B cell (primary cell): ENCODE results near the gene SMARCD1. TPM values are rescaled to one million over a fixed set of nuclear protein-coding genes. Genes with fewer than 3 reads are reported as not detected.

Experiments
- ATAC-seq: fragments of 200-7000 bp; cut with Tn5 transposase; one replicate; pipeline ENCODE4 v1.10.0; 2021; ENCODE audit warnings: low read depth, mild to moderate bottlenecking, moderate number of reproducible peaks, moderate library complexity
- CTCF ChIA-PET: fragments of 350-600 bp; sonication (Branson Sonifier 250); formaldehyde crosslinking; loops from one replicate; lab custom pipeline; 2021; ENCODE audit warnings: antibody characterized with exemption, inconsistent platforms; lab: Charles Lee
- POLR2A ChIA-PET: fragments of 350-600 bp; sonication (Branson Sonifier 250); formaldehyde crosslinking; loops from one replicate; lab custom pipeline; 2021; ENCODE audit warnings: antibody characterized with exemption; lab: Charles Lee
- DNase-seq: peaks from one replicate; pipeline ENCODE4 v3.0.0; 2013
- H2AFZ ChIP-seq: 2 replicates; pipeline ENCODE4 v1.6.1; 2012; ENCODE audit warnings: mild to moderate bottlenecking, low read depth, low read length; ENCODE audit not compliant: insufficient read depth, poor library complexity, severe bottlenecking
- H3K27ac ChIP-seq, 2 donors: 1 replicate in 1 of 2; 2 replicates in 1 of 2; pipeline ENCODE4 v1.5.1; 2012 to 2013; ENCODE audit warnings: low read length in 2 of 2, mild to moderate bottlenecking in 2 of 2, moderate library complexity in 1 of 2
- H3K27me3 ChIP-seq, 4 experiments: fragments of 200-600 bp in 1 of 4; sonication (generic) in 1 of 4; replicated peaks in 1 of 4; 1 replicate in 2 of 4; 2 replicates in 2 of 4; pipeline versions ENCODE4 v1.6.1 to v1.7.0; 2013 to 2016; ENCODE audit warnings: low read length in 3 of 4, mild to moderate bottlenecking in 2 of 4, mixed read lengths in 1 of 4, moderate library complexity in 1 of 4; ENCODE audit not compliant: insufficient read depth in 4 of 4, control insufficient read depth in 3 of 4; ENCODE audit errors: control extremely low read depth in 1 of 4
- H3K36me3 ChIP-seq, 2 experiments: replicated peaks in 1 of 2; 1 replicate in 1 of 2; 2 replicates in 1 of 2; pipeline versions ENCODE4 v1.6.1 to v1.7.1; 2013; ENCODE audit warnings: low read length in 1 of 2; ENCODE audit not compliant: insufficient read depth in 2 of 2, control insufficient read depth in 1 of 2; ENCODE audit errors: control extremely low read depth in 1 of 2, extremely low read depth in 1 of 2
- H3K4me1 ChIP-seq, 2 donors: fragments of 200-600 bp in 1 of 2; sonication (generic) in 1 of 2; 1 replicate in 1 of 2; 2 replicates in 1 of 2; pipeline versions ENCODE4 v1.5.1 to v1.6.1; 2013 to 2017; ENCODE audit warnings: low read length in 2 of 2; ENCODE audit not compliant: control insufficient read depth in 2 of 2, insufficient read depth in 2 of 2
- H3K4me2 ChIP-seq: replicated peaks from 2 replicates; pipeline ENCODE3; 2012; ENCODE audit warnings: mild to moderate bottlenecking, low read depth, low read length; ENCODE audit not compliant: poor library complexity, severe bottlenecking
- H3K4me3 ChIP-seq, 5 experiments: fragments of 200-600 bp in 1 of 5; sonication (generic) in 1 of 5; 1 replicate in 3 of 5; 2 replicates in 2 of 5; pipeline versions ENCODE4 v1.5.1 to v1.7.0; 2011 to 2016; ENCODE audit warnings: low read length in 4 of 5, mild to moderate bottlenecking in 4 of 5, low read depth in 2 of 5, control low read depth in 1 of 5, moderate library complexity in 1 of 5; ENCODE audit not compliant: insufficient read depth in 1 of 5; ENCODE audit errors: control extremely low read depth in 1 of 5, extremely low read depth in 1 of 5
- H3K79me2 ChIP-seq: fragments of 200-600 bp; sonication (generic); one replicate; pipeline ENCODE4 v1.6.0; 2016; ENCODE audit warnings: low read length; ENCODE audit not compliant: control insufficient read depth, insufficient read depth
- H3K9ac ChIP-seq: fragments of 200-600 bp; sonication (generic); 2 replicates; pipeline ENCODE4 v1.6.1; 2017; ENCODE audit warnings: mild to moderate bottlenecking, low read length, moderate library complexity
- H3K9me3 ChIP-seq, 3 donors: one replicate each; pipeline versions ENCODE4 v1.6.1 to v1.7.1; 2013; ENCODE audit warnings: low read length in 2 of 3; ENCODE audit not compliant: control insufficient read depth in 2 of 3, insufficient read depth in 1 of 3; ENCODE audit errors: control extremely low read depth in 1 of 3
- H4K20me1 ChIP-seq: 2 replicates; pipeline ENCODE4 v1.6.0; 2012; ENCODE audit warnings: mild to moderate bottlenecking, low read length; ENCODE audit not compliant: insufficient read depth, control insufficient read depth, poor library complexity, severe bottlenecking
- H3K27ac Mint-ChIP-seq: one replicate; pipeline ENCODE4 v1.8.0; 2021; ENCODE audit warnings: mixed read lengths
- H3K27me3 Mint-ChIP-seq: one replicate; pipeline ENCODE4 v1.8.0; 2021; ENCODE audit warnings: mixed read lengths
- H3K4me1 Mint-ChIP-seq: one replicate; pipeline ENCODE4 v1.8.0; 2021; ENCODE audit warnings: mixed read lengths
- H3K4me3 Mint-ChIP-seq: one replicate; pipeline ENCODE4 v1.8.0; 2021; ENCODE audit warnings: mixed read lengths
- H3K9me3 Mint-ChIP-seq: one replicate; pipeline ENCODE4 v1.8.0; 2022; ENCODE audit warnings: mixed read lengths; ENCODE audit not compliant: insufficient read depth
- EZH2 ChIP-seq: IDR thresholded peaks from 2 replicates; pipeline ENCODE4 v1.6.1; 2012; ENCODE audit warnings: borderline replicate concordance, low read depth, mild to moderate bottlenecking, moderate library complexity, low read length; ENCODE audit not compliant: insufficient read depth, poor library complexity, severe bottlenecking
- WGBS: methylation state at CpG from one replicate; pipeline ENCODE4 v1.1.5; 2013; ENCODE audit warnings: missing lambda C conversion rate; ENCODE audit not compliant: insufficient coverage; 5-methylcytosine and 5-hydroxymethylcytosine counted together
- intact Hi-C: fragments of 100-400 bp; cut with micrococcal nuclease; formaldehyde crosslinking; loops from one replicate; pipeline ENCODE4 v1.10.0; 2022
- polyA plus RNA-seq: library from polyadenylated mRNA; depleted of rRNA; stranded (reverse); fragments of >200 nt; gene quantifications from 2 replicates; pipeline ENCODE4 v1.2.3, GENCODE V29; 2012
- total RNA-seq, 2 donors: library from RNA; stranded (reverse); fragments of 120-200 nt in 1 of 2; gene quantifications; 1 replicate in 1 of 2; 2 replicates in 1 of 2; pipeline versions ENCODE4 v1.2.3 to v1.2.4, GENCODE V29; 2013 to 2022
- TF ChIP-seq, protein P1 (sequence below): fragments of 200-600 bp; IDR thresholded peaks from one replicate; pipeline ENCODE4 v1.8.0; 2022; ENCODE audit warnings: antibody characterized with exemption, mild to moderate bottlenecking

SMARCD1 gene
- total and polyA plus RNA-seq, 2 donors (not counting 1 experiment from before 2014, with no cell fraction given): 67.8 to 101 TPM

DNA sequence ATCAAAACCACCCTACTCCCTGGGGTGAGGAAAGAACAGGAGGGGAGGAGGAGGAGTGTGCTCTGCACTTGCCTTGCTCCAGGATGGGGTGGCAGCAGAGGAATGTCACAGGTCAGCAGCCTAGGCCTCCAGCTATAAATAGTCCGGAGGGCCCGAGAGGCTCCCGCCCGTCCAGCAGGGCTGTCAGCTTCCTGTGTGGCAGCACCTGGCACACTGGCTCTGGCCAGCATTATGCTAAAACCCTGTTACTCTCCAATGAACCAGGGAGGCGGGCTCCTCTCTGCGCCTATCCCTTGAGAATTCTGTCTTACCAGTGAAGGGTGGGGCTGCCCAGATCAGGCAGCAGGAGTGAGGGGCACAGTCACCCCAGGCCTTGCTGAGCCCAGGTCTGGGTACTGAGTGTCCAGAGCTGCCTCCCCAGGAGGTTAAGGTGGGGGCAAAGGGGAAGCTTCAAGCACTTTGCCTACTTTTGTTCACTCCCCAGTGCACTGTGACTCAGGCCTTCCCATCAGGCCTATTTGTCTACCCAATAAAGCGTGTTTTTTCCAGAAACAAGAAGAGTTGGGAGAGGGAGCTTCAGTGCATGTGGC, 25.7 kb downstream of the SMARCD1 start:
- Histone ChIP-seq H2AFZ (peak overlapping the region; percentile 81), H3K4me2 (peak overlapping the region; percentile 86), H3K9ac (peak overlapping the region; percentile 53), H3K36me3 (peaks cover 0 to 17% of the 10 kb centered on the region in 2 experiments), H3K27ac (peak overlapping the region; percentile 81 to 85), H3K27me3 (no peaks in the 10 kb centered on the region), H4K20me1 (peaks cover 15% of the 10 kb centered on the region), H3K4me3 (peak overlapping the region in 4 of 5 experiments; percentile 40 to 58 (median 49)), H3K4me1 (peaks cover 30 to 57% of the 10 kb centered on the region in 2 donors), H3K79me2 (peaks cover 38% of the 10 kb centered on the region), H3K9me3 (no peaks in the 10 kb centered on the region)
- TF ChIP-seq, protein P1, sequence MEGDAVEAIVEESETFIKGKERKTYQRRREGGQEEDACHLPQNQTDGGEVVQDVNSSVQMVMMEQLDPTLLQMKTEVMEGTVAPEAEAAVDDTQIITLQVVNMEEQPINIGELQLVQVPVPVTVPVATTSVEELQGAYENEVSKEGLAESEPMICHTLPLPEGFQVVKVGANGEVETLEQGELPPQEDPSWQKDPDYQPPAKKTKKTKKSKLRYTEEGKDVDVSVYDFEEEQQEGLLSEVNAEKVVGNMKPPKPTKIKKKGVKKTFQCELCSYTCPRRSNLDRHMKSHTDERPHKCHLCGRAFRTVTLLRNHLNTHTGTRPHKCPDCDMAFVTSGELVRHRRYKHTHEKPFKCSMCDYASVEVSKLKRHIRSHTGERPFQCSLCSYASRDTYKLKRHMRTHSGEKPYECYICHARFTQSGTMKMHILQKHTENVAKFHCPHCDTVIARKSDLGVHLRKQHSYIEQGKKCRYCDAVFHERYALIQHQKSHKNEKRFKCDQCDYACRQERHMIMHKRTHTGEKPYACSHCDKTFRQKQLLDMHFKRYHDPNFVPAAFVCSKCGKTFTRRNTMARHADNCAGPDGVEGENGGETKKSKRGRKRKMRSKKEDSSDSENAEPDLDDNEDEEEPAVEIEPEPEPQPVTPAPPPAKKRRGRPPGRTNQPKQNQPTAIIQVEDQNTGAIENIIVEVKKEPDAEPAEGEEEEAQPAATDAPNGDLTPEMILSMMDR: no peak
- TF ChIP-seq EZH2: no peak
- H3K4me3 Mint-ChIP-seq: peak overlapping the region; percentile 96
- H3K27me3 Mint-ChIP-seq: no peaks in the 10 kb centered on the region
- H3K9me3 Mint-ChIP-seq: no peaks in the 10 kb centered on the region
- H3K27ac Mint-ChIP-seq: peak overlapping the region; percentile 98
- H3K4me1 Mint-ChIP-seq: peaks cover 58% of the 10 kb centered on the region
- DNase-seq (peak; percentile 75), ATAC-seq (peak; percentile 19)
- POLR2A ChIA-PET: interaction anchor here (0.5 to 4.3 kb wide), 12 partner anchors 13 to 1128 kb away, joined by 3 to 69 read pairs (median 4); partner anchors contain the start of genes CERS5, DAZAP2, RACGAP1 and SMARCD1
- CTCF ChIA-PET: interaction anchor here (0.5 to 14.8 kb wide), 26 partner anchors 8 to 876 kb away, joined by 3 to 343 read pairs (median 6); partner anchors contain the start of genes CERS5, GPD1, LARP4 and NCKAP5L
- intact Hi-C loops: loop anchor here (1.0 to 5.0 kb wide), 4 partner anchors 26 to 924 kb away; partner anchors contain the start of genes CERS5, RACGAP1, SMARCD1 and TUBA1A
- 0% methylated on average over 6 of the region's 7 CpGs for WGBS

DNA sequence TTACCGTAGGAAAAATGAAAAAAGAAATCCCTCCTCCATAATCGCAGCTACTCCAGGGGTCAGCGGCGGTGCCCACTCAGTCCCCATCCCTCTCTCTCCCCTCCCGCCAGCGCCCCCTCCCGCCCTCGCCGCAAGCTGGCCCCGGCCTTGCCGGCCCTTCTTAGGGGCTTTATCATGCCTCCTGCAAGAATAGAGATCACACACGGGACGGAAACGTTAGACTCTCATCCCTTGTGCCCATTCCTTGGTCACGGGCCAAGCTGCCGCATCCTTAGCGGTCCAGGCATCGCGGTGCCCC, 26.2 kb downstream of the SMARCD1 start:
- Mint-ChIP-seq H3K9me3 (no peaks in the 10 kb centered on the region), H3K4me1 (peaks cover 61% of the 10 kb centered on the region), H3K4me3 (peak overlapping the region; percentile 96), H3K27ac (peak overlapping the region; percentile 98), H3K27me3 (no peaks in the 10 kb centered on the region)
- Histone ChIP-seq H2AFZ (peak overlapping the region; percentile 81), H3K9me3 (no peaks in the 10 kb centered on the region), H3K36me3 (peaks cover 0 to 20% of the 10 kb centered on the region in 2 experiments), H3K4me1 (peaks cover 30 to 58% of the 10 kb centered on the region in 2 donors), H3K4me2 (peak overlapping the region; percentile 86), H4K20me1 (peaks cover 20% of the 10 kb centered on the region), H3K79me2 (peaks cover 43% of the 10 kb centered on the region), H3K4me3 (peak overlapping the region in 4 of 5 experiments; percentile 40 to 58 (median 49)), H3K27ac (peak overlapping the region; percentile 81 to 85), H3K9ac (peak overlapping the region; percentile 53), H3K27me3 (no peaks in the 10 kb centered on the region)
- ChIA-PET POLR2A (interaction anchor here (0.5 to 4.3 kb wide), 8 partner anchors 13 to 1127 kb away, joined by 3 to 69 read pairs (median 6); partner anchors contain the start of genes CERS5, DAZAP2, RACGAP1 and SMARCD1), CTCF (interaction anchor here (0.9 to 14.8 kb wide), 22 partner anchors 8 to 289 kb away, joined by 3 to 343 read pairs (median 6); partner anchors contain the start of genes CERS5, GPD1, LARP4 and NCKAP5L)
- DNase-seq: no peak
- intact Hi-C loops: loop anchor here (1.0 to 5.0 kb wide), 4 partner anchors 26 to 924 kb away; partner anchors contain the start of genes CERS5, RACGAP1, SMARCD1 and TUBA1A
- 16% methylated on average over 19 of the region's 19 CpGs for WGBS
- TF ChIP-seq, protein P1: peak; percentile 95
- no peak for TF ChIP-seq EZH2
- no peak for ATAC-seq
